Measurements from ENCODE around the gene PLAU.
"Not testable (repeated sequence)": the region's sequence is repeated elsewhere in the genome, so short reads cannot be mapped to it uniquely, and the experiment has no call there.

The PLAU gene

GRCh38 chr10:73923935-73924598 is 13.1 kb downstream of the PLAU start:
- DNase-seq: no peak

- DNase-seq: no peak
Measured at GRCh38 chr10:73924935-73925334, 14.0 kb downstream of the PLAU start.

GRCh38 chr10:73925539-73925938 is 14.6 kb downstream of the PLAU start:
- no peak for DNase-seq

- DNase-seq: no peak
Measured at GRCh38 chr10:73926152-73926764, 15.3 kb downstream of the PLAU start.

GRCh38 chr10:73930630-73931327 is 19.8 kb downstream of the PLAU start:
- not testable (repeated sequence) for DNase-seq

- peak; percentile 67 for DNase-seq
Measured at GRCh38 chr10:73931767-73932619, 21.1 kb downstream of the PLAU start.

- DNase-seq: no peak
Measured at GRCh38 chr10:73932620-73933112, 21.7 kb downstream of the PLAU start.

GRCh38 chr10:73934074-73934473 is 23.1 kb downstream of the PLAU start:
- no peak for DNase-seq

- DNase-seq: no peak
Measured at GRCh38 chr10:73935895-73936294, 25.0 kb downstream of the PLAU start.

GRCh38 chr10:73937333-73938043 is 26.6 kb downstream of the PLAU start:
- no peak for DNase-seq

- peak; percentile 95 for DNase-seq
Measured at GRCh38 chr10:73940634-73941221, 29.8 kb downstream of the PLAU start.

- DNase-seq: no peak
Measured at GRCh38 chr10:73941300-73941699, 30.4 kb downstream of the PLAU start.

GRCh38 chr10:73944356-73945100 is 33.6 kb downstream of the PLAU start:
- no peak for DNase-seq

GRCh38 chr10:73946253-73947145 is 35.6 kb downstream of the PLAU start:
- DNase-seq: no peak

- no peak for DNase-seq
Measured at GRCh38 chr10:73948947-73949633, 38.2 kb downstream of the PLAU start.

GRCh38 chr10:73950155-73950948 is 39.4 kb downstream of the PLAU start:
- no peak for DNase-seq

- no peak for DNase-seq
Measured at GRCh38 chr10:73953665-73954064, 42.7 kb downstream of the PLAU start.

GRCh38 chr10:73954737-73955136 is 43.8 kb downstream of the PLAU start:
- no peak for DNase-seq

GRCh38 chr10:73955719-73956118 is 44.8 kb downstream of the PLAU start:
- DNase-seq: no peak
